ENCODE measurements around the gene GPN1.

DNA sequence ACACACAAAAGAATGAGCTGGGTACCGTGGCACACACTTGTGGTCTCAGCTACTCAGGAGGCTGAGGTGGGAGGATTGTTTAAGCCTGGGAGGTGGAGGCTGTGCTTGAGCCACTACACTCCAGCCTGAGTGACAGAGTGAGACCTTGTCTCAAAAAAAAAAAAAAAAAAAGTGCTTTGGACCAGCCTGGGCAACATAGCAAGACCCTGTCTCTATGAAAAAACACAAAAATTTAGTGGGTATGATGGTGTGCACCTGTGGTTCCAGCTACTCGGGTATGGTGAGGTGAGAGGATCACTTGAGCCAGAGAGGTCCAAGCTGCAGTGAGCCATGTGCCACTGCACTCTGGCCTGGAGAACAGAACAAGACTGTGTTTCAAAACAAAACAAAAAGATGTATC is 35.6 kb upstream of the GPN1 start:
- TF ChIP-seq, protein P1, sequence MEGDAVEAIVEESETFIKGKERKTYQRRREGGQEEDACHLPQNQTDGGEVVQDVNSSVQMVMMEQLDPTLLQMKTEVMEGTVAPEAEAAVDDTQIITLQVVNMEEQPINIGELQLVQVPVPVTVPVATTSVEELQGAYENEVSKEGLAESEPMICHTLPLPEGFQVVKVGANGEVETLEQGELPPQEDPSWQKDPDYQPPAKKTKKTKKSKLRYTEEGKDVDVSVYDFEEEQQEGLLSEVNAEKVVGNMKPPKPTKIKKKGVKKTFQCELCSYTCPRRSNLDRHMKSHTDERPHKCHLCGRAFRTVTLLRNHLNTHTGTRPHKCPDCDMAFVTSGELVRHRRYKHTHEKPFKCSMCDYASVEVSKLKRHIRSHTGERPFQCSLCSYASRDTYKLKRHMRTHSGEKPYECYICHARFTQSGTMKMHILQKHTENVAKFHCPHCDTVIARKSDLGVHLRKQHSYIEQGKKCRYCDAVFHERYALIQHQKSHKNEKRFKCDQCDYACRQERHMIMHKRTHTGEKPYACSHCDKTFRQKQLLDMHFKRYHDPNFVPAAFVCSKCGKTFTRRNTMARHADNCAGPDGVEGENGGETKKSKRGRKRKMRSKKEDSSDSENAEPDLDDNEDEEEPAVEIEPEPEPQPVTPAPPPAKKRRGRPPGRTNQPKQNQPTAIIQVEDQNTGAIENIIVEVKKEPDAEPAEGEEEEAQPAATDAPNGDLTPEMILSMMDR (conservative IDR thresholded peaks at IDR 0.05): no peak
- no peak for TF ChIP-seq ZFX (IDR thresholded peaks at IDR 0.05)
